ENCODE data around the gene ACSM6. TPM values are rescaled to one million over a fixed set of nuclear protein-coding genes. Genes with fewer than 3 reads are reported as not detected.
"Not testable (repeated sequence)": the region's sequence is repeated elsewhere in the genome, so short reads cannot be mapped to it uniquely, and the experiment has no call there.

The ACSM6 gene
- polyA plus RNA-seq, 12 donors: 0.11 TPM; not detected in 10

DNA sequence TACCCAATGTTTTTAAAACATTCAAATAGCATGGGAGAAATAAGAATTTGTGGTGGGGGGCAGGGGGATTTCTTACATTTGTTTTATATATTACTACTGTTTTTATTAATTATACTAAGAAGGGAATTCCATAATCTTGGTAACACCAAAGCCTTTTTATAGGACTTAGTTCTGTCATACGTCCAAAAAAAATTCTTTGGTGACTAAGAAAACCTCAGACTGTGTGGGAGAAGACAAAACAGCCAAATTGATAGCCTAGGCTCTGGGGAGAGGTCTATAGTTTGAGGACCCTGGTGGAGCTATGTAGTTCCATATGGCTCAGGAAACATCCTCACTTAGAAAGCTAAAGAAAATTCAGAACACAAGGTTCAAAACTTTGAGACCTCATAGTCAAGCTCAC, 23.4 kb downstream of the ACSM6 start:
- no peak for DNase-seq

- DNase-seq: no peak
Measured at GRCh38 chr10:95220539-95220938, 26.5 kb downstream of the ACSM6 start.

DNA sequence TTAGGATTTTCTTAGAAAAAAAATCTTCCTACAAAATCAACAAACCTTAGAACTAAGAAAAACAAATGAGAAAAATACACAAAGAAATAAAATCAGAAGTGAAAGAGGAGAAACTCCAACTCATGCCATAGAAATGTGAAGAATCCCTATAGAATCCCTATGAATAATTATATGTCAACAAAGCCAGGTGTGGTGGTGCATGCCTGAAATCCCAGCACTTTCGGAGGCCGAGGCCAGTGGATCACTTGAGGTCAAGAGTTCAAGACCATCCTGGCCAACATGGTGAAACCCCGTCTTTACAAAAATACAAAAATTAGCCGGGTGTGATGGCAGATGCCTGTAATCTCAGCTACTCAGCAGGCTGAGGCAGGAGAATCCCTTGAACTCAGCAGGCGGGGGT, 27.1 kb downstream of the ACSM6 start:
- DNase-seq: no peak

GRCh38 chr10:95225136-95225535, 31.1 kb downstream of the ACSM6 start:
- DNase-seq: no peak

DNA sequence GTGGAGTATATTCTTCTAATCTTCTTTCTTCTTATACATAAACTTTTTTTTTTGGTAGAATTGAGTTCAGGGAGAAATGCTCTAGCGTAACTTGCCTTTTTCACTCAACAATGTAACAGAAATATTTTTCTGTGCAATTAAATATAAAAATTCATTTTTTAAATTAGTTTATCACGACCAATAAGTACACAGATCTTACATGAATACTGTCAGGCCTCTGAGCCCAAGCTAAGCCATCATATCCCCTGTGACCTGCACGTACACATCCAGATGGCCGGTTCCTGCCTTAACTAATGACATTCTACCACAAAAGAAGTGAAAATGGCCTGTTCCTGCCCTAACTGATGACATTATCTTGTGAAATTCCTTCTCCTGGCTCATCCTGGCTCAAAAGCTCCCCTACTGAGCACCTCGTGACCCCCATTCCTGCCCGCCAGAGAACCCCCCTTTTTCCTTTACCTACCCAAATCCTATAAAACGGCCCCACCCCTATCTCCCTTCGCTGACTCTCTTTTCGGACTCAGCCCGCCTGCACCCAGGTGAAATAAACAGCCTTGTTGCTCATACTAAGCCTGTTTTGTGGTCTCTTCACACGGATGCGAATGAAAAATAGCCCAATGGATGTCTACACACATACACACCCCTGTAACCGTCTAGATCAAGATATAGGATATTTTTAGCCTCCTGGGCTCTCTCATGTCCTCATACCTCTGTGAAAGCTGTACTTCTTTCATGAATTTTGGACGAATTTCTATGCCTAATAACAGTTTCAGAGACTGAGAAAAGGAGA, 35.1 kb downstream of the ACSM6 start:
- not testable (repeated sequence) for DNase-seq

DNA sequence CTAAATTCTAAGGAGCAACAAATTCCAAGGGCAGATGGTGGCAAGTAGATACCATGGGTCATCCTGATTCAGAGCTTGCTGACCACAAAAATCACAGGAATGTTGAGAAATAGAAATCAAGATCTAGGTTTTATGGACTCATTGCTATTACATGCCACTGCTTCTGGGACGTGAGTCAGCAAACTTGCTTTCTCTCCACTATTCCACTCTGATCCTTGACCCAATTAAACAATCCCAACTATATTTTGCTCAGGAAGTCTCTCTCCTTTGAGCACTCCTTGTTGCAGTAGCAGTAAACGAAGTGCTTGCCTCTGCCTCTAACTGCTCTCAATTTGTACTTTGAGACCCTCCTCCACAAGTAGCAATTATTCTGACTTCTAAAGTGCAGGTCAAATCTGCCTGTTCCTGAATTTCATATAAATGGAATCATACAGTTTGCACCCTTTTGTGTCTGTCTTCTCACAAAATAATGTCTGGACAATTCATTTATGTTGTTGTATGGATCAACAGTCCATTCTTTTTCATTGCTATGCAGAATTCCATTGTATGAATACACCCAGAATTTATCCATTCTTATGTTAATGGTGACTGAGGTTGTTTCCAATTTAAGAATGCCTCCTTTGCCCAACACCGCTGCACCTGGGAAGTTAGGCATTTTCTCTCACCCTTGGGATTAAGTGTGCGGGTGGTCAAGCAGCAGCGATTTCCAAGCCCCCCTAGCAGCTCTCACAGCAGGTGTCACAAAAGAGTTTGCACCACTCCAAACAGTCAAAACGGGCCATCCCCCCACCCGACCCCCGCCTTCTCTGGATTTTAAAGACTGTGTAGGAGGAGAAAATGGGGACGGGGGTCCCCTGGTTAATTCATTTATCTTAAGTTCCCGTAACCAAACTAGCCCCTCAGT, 35.9 kb downstream of the ACSM6 start:
- no peak for DNase-seq

DNA sequence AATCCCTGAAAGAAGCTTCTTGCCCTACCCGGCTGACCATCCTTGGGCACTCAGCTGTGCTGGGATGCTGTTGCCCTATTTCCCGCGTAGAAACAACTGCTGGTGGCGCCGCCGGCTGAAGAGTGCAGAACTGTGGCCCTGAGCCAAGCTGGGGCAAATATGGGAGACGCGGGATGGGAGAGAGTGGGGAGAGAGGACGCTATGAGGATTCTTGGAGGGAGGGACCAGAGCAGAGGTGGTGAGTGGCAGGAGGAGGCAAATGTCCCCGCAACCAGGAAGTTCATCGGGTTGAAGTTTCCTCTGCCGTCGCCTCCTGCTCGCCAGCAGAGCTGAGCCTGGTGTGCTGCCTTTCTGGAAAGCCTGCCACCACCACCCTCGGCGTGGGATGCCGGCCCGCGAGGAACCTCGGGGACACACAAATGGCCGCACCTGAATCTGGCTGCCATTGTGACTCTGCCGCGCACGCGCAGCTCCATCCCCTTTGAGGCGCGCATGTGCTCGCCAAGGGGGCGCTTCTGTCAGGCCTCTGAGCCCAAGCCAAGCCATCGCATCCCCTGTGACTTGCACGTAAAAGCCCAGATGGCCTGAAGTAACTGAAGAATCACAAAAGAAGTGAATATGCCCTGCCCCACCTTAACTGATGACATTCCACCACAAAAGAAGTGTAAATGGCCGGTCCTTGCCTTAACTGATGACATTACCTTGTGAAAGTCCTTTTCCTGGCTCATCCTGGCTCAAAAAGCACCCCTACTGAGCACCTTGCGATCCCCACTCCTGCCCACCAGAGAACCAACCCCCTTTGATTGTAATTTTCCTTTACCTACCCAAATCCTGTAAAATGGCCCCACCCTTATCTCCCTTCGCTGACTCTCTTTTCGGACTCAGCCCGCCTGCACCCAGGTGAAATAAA, 36.9 kb downstream of the ACSM6 start:
- DNase-seq: peak; percentile 25

DNA sequence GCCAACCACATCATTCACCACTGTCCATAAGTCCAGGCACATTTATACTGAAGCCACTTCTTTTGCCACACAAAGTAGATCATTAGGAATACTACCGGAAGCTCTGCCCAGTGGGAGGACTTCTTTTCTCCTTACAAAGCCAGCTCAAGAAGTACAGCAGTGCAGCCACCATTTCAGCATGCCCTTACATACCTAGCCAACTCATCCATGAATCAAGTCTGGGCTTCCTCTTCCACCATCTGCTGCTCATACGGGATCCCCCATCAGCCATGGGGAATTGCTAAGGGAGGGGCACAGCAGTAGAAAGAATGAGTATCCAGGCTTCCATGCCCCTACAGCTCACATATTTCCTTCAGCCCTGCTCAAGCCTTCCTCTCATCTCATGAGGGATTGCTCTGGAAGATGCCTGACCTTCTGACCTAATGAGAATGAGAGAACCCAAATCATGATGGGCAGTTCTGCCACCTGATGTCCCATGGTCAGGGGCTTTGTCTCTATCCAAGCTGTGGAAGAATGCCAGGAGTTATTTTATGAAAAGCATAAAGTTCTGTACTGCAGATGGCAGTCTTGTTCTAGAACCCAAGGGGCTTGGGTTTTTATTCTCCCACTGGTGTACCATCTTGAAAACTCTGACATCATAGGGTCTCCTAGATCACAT, 39.5 kb downstream of the ACSM6 start:
- DNase-seq: no peak

- no peak for DNase-seq
Measured at GRCh38 chr10:95234951-95235350, 40.9 kb downstream of the ACSM6 start.

DNA sequence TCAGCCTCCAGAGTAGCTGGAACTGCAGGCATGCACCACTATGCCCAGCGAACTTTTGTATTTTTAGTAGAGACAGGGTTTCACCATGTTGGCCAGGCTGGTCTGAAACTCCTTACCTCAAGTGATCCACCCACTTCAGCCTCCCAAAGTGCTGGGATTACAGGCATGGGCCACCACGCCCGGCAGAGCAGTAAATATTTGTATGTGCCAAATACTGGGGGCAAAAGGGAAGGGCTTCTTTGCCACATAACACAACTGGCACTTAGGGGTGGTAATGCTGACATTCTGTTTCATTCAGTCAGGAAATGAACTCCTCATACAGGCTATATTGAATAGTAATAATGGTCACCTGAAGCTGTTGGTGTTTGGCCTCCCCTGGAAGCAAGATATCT, 41.6 kb downstream of the ACSM6 start:
- DNase-seq: no peak

DNA sequence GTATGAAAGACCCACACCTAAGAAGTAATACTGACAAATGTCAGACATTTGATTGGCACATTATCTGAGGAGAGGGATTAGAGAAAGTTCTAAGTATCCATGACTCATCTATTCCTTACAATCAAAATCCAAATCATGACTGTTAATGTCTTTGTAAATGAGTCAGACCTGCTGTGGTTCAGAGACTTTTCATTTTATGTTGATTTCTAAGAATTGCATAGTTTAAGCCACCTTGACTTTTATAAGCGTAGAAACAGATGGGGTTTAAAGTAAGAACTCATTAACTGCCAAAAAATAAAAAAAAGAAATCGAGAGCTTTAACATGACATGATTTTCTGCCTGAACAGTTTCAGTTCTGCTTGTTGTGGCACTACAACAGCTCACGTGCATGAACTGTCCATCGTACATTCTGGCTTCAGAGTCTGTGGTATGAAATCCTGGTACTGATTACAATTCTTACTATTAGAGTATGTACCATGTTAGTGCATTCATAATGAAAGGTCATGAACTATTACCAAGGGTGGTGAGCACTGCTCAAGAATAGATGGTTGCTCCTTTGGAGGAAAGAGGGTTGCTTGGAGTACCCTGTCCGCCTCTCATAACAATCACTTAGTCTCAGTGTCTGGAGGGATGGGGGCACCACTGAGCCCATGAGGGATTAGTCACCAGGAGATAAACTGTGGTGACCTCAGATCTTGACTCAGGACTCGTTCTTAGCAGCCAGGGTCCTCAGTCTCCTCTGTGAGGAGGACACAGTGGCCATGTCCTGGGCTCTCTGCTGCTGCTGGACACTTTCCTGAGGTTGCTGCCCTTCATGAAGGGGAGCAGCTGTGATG, 42.2 kb downstream of the ACSM6 start:
- DNase-seq: no peak

GRCh38 chr10:95237376-95238170, 43.5 kb downstream of the ACSM6 start:
- DNase-seq: no peak

DNA sequence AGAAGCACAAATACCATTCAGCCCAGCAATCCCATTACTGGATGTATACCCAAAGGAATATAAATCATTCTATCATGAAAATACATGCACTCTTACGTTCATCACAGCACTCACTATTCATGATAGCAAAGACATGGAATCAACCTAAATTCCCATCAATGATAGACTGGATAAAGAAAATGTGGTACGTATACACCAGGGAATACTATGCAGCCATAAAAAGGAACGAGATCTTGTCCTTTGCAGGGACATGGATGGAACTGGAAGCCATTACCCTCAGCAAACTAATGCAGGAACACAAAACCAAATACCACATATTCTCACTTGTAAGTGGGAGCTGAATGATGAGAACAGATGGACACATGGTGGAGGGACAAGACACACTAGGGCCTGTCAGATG, 46.1 kb downstream of the ACSM6 start:
- not testable (repeated sequence) for DNase-seq

DNA sequence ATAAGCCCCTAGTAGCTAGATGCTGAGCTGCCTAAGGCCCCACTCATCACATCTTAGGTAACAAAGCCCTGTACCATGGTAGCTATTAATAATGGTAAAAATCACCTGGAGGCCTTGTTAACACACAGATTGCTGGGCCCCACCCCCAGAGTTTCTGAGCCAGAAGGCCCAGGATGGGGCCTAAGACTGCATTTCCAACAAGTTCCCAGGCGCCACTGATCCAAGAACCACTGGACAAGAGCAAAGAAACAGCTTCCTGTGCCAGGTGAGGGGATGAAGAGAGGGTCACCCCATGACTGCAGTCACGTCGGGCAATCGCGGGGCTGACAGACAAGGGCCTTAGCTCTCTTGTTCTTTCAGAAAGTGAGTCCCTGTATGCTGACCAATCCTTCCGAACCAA, 46.8 kb downstream of the ACSM6 start:
- no peak for DNase-seq

DNA sequence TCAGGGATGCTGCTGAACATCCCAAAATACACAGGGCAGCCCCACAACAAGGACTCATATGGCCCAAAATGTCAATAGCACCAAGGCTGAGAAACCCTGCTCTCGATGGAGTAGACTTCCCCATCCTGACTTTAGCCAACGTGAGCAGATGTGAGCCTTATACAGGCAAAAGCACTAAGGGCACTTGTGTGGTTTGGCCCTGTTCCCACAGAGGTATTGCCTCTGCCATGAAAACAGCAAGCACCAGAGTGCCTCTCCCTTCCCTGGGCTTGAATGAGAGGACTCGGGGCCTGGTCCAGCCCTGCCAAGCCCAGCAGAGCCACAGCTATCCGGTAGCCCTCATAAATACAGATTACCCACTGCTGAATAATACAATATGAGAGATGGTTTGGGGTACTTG, 47.5 kb downstream of the ACSM6 start:
- no peak for DNase-seq

DNA sequence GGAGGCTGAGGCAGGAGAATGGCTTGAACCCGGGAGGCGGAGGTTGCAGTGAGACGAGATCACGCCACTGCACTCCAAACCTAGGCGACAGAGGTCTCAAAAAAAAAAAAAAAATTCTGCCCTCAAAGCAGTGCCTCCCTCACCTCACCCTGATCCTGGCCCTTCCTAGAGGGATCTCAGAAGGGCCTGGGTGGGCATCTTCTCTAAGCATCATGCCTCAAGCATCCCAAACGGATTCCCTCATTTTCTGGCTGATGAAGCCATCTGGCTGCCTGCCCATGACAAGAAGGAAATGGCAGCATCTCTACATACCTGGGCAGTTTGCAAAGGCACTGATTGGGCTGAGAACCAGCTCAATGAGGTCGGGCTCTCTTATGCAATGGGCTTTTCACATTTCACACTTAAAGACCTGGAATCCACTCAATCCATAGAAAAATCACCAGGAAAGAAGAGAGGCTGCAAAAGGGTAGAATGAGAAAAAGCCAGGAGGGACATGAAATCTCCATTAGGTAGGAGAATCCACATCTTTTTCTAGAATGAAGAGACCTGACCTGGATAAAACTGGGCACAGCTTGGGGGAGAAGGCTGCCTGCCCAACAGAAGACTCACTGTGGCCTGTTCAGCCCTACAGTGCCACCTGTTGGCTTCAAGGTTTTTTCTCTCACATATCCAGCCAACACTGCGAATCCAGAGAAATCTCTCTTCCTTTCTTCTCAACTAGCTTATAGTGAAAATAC, 48.7 kb downstream of the ACSM6 start:
- DNase-seq: peak; percentile 21

DNA sequence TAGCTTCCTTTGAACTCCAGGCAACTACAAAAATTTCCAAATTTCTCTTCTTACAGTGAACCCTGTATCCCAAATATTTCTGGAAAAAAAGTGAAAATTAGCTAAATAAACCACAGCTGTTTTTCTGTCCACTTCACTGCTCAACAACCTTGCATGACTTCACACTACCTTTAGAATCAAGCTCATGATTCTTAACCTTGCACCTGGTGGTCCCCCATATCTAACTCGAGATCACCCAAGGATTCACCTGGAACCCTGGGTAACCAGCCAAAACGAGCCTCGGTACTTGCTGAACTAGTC, 49.2 kb downstream of the ACSM6 start:
- no peak for DNase-seq

DNA sequence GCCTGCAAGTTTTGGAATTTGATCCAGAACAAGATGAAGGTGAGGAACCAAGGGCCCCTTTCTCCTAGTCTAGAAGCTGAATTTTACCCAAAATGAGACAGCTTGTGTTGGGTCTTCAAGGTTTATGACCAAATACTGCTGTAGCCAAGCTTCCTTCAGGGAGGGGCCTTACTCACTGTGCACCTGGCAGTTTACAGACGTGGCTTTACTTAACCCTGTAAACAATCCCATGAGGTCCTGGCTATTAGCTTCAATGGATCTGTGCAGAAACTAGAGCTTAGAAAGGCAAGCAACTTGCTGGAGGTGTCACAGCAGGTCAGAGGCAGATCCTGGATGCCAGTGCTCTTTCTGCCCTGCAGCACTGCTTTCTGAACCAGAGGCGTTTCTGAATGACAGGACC, 50.1 kb downstream of the ACSM6 start:
- DNase-seq: no peak

DNA sequence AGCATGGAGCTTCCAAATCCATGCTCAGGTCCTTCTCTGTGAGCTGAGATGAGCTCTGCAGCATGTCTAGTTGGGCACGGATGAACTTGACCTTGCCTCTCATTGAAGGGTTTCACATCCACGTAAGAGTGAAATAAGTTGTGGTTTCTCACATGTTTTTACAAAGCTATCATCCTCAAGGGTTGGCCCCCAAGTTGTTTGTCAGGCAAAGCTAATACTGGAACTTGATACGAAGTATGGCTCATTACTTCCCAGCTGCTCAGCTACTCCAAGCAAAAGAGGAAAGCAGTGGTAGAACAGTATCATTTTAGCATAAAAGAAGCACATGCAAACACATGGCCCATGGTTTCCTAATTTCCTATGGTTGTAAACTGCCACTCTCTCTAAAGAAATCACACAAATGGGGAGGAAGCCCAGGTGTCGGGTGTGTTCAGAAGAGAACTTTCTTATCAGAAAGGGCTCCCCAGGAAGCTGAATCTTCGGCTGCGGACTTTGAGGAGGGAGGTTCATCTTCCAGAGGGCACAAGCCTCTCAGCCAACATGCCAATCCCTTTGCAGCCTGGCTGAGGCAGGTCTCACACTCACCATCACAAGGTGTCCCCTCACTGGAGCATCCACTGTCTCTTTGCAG, 51.5 kb downstream of the ACSM6 start:
- DNase-seq: no peak
